Stimulated activated CD4-positive, alpha-beta T cell treated with anti-CD3 and anti-CD28 coated beads, TNF-alpha, amount 100 ng/mL, for 48 hours (primary cell): ENCODE results near the gene ATG14.
"Not testable (repeated sequence)": the region's sequence is repeated elsewhere in the genome, so short reads cannot be mapped to it uniquely, and the experiment has no call there.

Experiments
- DNase-seq, 3 donors: peaks; one replicate each; pipeline ENCODE4 v3.0.0-alpha.2; 2020; ENCODE audit warnings: low read depth in 3 of 3

ATG14 gene

DNA sequence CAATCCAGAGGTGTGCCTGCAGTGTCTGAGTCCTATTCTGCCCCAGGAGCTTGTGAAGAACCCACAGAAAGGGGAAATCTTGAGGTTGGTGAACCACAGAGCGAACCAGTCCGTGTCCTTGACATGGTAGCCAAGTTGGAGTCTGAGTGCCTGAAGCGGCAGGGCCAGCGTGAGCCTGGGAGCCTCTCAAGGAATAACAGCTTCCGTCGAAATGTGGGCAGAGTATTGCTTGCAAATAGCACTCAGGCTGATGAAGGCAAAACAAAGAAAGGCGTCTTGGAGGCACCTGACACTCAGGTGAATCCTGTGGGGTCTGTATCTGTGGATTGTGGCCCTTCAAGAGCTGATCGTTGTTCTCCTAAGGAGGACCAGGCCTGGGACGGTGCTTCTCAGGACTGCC, 60.5 kb downstream of the ATG14 start:
- DNase-seq = no peak

DNA sequence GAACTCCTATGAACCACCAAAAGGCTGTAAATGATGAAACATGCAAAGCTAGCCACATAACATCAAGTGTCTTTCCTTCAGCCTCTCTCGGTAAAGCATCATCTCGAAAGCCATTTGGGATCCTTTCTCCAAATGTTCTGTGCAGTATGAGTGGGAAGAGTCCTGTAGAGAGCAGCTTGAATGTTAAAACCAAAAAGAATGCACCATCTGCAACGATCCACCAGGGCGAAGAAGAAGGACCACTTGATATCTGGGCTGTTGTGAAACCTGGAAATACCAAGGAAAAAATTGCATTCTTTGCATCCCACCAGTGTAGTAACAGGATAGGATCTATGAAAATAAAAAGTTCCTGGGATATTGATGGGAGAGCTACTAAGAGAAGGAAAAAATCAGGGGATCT, 61.2 kb downstream of the ATG14 start:
- DNase-seq = no peak

DNA sequence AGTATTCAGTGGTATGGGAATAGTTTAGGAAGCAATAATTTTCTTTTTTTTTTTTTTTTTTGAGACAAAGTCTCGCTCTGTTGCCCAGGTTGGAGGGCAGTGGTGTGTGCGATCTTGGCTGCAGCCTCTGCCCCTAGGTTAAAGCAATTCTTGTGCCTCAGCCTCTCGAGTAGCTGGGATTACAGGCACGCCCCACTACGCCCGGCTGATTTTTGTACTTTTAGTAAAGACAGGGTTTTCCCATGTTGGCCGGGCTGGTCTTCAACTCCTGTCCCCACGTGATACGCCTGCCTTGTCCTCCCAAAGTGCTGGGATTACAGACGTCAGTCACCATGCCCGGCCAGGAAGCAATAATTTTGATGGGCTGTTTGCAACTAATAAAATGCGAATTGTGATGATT, 62.1 kb downstream of the ATG14 start:
- no peak for DNase-seq

DNA sequence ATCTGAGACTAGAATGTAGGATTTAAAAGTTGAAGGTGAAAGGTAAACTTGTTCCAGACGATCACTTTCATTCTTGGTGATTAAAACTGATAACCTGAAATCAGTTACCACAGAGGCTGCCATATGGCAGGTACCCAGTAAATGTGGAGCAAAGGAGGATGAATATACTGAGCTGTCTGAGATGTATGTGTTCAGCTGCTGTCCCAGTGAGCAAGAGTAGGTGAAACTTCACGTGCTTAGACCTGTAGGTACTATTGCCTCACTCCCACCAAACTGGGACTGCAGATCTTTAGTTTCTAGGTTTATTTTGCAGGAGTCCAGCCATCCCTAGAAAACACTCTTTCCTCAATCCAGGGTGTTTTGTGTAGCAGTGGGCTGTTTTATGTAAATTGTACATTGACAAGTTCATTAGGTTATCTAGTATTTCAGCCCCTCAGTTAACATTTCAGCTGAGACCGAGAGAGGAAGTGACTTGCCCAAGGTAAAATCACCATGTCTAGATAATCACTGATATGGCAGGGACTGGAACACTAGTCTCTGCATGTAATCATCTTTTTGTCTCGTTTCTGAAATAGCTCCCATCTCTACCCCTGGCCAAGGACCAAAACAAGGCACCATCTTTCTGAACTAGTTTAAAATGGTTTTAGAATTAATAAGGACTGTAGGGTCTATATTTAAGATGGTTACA, 62.7 kb downstream of the ATG14 start:
- no peak for DNase-seq

DNA sequence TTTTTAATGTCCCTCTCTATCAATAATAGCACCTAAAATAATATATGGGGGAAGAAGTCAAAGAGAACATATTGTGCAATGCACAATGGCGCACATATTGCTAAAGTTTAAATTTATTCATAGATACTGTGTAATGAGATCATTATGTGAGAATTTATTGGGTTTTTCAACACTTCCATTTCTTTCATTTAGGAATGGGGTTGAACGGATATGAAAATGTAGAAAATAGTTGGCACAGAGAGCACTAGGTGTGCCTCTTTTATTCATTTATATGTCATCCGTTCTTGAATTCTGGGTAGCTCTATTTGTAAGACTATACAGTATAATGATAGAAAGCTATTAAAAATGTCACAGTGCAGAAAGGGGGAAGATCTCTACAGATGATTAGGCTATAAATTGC, 63.9 kb downstream of the ATG14 start:
- DNase-seq = no peak

DNA sequence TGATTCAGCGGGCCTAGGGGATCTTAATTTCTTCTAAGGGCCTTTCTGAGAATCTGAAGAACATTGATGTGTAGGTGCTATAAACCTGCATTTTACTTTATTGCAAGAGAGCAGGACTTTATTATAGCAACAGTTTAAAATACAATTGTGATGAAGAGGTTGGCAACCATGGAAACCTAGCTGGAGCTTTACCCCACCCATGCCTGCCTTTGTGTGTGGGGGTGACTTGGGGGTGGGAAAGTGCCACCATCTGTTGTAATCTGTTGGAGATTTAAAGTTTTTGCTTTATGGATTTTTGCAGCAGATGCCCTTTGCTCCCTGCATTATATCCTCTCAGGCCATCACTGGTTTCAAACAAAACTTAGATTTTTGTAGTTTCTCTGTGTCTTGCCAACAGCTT, 64.6 kb downstream of the ATG14 start:
- no peak for DNase-seq

DNA sequence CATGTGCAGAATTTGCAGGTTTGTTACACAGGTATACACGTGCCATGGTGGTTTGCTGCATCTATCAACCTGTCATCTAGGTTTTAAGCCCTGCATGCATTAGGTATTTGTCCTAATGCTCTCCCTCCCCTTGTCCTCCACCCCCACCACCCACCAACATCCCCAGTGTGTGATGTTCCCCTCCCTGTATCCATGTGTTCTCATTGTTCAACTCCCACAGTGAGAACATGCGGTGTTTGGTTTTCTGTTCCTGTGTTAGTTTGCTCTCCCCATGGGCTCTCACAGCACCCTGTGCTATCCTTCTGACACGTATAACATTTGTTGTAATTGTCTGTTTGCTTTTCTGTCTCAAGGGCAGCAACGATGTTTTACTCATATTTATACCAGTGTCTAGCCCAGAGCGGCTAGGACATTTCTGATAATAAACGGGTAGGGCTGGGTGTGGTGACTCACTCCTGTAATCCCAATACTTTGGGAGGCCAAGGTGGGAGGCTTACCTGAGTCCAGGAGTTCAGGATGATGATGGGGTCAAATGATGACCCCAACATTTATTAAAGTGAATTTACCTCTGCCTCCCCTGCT, 67.0 kb downstream of the ATG14 start:
- DNase-seq = not testable (repeated sequence)

DNA sequence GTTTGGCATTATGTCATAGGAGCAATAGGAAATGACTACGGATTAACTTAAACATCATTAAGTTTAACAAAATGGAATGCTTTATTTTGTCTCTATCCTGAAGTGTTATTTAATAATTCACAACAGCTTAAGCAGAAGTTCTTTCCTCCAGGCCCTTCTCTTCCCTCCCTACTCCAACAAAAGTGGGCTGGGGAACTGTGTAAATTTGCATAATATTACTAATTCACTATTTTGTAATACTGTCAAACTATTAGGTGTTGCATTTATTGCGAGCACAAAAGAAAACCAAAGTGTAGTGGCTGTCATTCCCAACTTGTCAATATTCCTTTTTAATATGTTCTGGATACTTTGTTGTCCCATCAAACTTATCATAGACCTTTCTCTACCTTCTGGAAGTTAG, 69.8 kb downstream of the ATG14 start:
- DNase-seq = no peak

DNA sequence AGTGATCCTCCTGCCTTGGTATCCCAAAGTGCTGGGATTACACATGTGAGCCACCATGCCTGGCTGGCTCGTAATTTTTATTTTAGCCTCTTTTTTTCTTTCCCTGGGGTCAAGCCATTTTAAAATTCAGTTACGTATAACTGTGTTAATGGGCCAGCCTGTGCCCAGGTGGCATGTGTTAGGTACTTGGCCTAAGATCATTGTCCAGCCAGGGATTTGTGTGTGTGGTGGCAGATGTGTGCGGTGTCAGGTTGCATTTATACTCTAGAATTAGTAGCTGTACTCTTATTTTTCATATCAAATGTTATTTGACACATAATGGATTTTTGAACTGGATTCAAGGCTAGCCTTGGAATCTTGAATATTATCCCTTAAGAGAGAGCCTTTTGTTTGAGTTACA, 71.1 kb downstream of the ATG14 start:
- DNase-seq = no peak

DNA sequence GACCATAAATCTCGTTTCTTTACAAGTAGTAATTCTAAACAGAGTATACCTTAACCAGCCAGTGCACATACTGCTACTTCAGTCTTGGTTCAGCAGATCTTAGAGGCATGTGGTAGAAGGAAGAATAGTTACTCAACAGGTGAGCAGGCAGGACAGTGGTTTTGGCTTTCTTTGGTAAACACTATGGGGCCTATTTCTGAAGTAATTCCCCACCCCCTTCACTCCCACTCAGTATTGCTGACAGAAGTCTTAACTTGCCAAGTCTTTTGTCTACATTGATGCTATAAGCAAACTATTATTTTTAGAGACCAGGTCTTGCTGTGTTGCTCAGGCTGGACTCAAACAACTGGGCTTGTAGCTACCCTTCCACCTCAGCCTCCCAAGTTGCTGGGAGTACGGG, 71.9 kb downstream of the ATG14 start:
- no peak for DNase-seq

DNA sequence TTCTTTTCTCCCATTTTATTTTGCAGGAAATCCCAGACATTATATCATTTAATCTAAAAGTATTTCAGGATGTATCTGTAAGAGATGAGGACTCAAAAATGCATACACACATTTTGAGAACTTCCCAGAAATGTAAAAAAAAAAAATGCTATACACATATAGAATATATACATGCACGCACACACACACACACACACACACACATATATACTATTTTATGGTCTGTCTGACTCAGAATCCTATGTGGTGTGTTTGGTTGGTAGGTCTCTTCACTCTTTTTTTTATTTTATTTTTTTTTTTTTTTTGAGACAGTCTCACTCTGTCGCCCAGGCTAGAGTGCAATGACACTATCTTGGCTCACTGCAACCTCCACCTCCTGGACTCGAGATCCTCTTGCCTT, 74.9 kb downstream of the ATG14 start:
- no peak for DNase-seq

DNA sequence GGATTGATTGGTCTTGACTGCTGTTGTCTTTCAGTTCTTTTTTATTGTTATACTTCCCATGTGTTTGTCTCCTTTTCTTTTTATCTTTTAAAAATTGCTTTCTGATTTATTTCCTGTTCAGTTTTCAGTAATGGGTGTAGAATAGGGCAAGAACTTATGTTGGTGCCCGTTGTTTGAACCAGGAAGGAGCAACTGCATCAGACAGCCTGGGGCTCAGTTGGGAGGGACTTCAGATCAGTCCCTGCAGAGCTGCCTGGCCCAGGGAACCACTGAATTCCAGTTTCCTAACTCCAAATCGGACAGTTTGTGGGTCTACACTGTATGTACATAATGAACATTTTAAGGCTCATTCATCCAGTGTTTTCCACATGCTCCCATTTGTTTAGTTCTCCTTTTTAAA, 75.5 kb downstream of the ATG14 start:
- no peak for DNase-seq

DNA sequence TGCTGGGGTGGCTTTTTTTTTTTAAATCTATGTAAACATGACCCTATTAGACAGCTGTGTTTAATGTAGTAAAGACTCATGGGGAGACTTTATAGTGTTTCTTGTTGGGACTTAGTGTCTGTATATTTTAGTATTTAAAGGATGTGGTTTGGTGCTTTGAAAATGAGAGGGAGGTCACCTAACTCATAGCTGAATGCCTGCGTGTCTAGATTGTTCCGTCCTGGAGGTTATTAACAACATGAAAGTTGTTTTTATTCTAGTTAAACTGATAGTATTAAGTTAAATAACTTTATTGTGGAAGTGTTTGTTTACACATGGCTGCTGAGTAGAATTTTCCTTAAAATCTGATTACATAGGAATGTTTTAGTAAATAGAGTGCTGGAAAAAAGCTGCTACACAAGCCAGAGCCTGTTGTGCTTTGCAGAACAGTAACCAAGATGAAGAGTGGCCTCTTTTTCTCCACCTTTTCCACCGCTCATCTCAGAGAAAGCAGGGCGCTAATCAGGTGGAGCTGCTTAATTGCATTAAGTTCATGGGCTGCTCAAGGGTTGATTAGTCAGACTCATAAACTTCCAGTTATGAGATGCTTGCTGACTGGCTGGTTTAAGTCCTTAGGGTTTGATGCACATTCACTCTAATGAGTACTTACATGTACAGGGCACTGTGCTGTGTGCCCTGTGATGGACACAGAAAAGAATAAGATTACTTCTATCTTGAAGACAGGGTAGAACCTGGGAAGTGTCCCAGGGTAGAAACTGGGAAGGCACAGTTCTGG, 77.7 kb downstream of the ATG14 start:
- DNase-seq = no peak

DNA sequence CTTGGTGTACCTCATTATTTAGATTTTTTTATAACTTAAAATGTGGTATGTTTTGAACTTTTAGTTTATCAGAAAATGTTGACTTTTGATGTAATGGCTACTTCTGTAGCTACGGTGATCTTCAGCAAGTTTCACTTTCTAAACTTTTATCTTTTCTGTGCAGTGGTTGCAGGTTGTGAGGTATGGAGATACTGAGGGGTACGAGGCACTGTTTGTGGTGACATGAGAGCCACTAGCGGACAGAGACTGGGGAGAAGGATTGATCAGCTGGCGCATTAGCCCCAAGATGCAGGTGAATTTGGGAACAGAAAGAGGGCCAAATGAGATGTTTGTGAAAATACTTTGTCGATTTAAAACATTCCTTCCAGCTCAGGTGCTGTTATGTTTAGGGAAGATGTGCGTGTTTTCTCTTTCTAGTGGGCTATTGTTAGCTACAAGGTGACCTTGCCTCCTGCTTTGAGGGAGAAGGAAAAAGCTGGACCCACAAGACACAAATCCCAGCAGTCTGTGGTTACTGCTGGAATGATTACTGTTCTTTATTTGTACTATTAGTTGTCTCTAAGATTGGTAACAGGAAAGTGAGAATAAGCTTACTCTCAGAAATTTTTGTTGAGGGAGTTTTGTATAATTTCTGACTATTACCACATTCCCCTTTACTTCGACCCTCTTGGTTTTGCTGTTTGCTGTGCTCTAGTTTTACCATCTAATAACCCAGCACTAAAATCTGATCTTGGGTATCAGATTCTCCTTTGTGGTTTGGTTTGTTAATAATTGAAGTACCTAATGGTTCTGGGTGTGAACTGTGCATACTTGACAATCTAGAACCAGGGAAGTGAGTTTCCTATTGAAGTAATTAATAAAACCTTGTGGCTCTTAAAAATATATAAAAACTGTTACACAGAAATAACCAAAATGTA, 78.7 kb downstream of the ATG14 start:
- no peak for DNase-seq

DNA sequence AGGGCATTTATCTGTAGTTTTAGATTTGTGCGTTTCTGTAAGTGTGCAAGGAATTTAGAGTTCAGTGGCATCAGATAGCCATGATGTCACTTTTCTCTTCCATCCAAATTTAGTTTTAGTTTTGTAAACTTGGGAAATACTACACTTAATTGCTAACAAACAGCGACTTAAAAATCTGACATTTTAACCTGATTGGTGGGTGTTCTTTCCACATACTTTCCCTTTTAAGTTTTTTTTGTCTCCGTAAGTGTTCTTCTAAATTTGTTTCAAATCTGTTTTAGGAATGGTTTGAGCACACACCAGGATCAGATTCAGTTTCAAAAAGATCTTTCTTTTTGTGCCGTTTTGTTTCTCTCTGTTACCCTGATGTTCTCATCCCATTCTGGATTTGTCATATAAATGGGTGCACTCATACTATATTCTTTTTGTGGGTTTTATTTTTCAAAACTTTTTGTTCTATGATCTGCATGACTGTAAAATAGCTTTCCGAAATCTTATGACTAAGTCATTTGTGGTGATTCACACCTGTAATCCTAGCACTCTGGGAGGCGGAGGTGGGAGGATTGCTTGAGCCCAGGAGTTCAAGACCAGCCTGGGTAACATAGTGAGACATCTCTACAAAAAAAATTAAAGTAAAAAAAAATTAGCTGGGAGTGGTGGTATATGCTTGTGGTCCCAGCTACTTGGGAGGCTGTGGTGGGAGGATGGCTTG, 81.5 kb downstream of the ATG14 start:
- DNase-seq = peak in 1 of 3 donors; percentile 44

DNA sequence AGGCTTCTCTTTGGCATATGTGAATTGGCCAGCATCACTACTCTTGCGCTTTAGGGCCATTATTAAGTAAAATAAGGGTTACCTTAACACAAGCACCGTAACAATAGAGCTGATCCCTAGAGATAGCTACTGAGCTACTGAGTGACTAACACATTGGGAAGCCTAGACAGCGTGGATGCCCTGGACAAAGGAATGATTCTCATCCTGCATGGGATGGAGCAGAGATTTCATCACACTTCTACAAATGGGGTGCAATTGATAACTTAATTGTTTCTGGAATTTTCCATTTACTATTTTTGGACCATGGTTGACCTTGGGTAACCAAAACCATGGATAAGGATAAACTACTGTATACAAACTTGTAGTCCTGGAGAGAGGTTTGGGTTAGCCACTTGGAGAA, 83.3 kb downstream of the ATG14 start:
- no peak for DNase-seq

DNA sequence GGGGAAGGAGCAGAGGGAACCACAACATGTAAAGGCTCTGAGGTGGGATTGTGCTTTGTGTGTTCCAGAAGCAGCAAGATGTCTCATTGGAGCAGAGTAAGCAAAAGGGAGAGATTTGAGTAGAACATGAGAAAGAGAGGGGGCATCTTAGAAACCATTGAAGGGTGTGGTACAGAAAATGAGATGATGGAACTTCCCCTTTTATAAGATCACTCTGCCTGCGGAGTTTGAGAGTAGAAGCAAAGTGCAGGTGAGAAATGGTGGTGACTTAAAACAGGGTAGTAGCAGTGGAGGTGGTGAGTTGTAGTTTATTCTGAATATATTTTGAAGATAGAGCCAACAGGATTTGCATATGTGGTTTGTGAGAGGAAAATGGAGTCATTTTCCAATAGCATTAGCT, 84.5 kb downstream of the ATG14 start:
- DNase-seq = no peak

DNA sequence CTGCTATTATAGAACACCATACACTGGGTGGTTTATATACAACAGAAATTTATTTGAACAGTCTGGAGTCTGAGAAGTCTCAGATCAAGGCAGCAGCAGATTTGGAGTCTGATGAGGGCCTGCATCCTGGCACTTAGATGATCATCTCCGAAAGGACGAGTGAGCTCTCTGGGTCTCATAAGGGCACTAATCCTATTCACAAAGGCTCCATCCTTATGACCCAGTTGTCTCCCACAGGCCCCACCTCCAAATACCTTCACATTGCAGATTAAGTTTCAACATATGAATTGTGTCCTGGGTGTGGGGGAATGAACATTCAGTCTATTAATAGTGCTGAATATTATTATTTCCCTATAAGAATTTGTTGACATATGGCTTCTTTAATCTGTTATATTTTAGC, 86.8 kb downstream of the ATG14 start:
- DNase-seq = no peak

DNA sequence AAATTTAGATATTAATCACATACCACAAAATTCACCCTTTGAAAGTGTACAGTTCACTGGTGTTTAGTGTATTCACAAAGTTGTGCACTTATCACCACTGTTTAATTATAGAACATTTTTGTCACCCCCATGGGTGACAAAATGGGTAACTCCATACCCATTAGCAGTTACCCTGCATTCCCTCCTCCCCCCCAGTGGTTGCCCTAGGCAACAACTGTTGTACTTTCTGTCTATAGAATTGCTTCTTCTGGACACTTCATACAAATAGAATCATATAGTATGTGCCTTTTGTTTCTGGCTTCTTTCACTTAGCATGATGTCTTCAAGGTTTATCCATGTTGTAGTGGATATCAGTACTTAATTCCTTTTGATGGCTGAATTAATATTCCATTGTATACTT, 87.7 kb downstream of the ATG14 start:
- no peak for DNase-seq

DNA sequence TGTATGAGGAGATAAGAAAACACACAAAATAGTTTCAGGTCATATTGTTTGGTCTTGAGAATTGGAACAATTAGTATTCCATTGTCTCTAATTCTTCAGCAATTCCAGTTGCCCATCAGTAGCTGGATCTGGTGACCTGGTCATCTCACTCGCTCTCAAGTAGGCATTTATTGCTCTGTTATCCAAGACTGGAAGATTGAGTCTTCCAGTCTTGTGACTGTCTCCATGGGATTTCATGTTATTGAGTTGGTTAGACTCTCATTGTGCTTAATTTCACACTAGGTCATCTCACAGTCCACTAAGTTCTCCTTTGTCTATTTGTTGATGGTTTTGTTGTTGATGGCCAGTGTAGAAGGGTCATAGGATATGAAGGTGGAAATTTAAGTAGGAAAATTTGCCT, 92.9 kb downstream of the ATG14 start:
- DNase-seq = no peak

DNA sequence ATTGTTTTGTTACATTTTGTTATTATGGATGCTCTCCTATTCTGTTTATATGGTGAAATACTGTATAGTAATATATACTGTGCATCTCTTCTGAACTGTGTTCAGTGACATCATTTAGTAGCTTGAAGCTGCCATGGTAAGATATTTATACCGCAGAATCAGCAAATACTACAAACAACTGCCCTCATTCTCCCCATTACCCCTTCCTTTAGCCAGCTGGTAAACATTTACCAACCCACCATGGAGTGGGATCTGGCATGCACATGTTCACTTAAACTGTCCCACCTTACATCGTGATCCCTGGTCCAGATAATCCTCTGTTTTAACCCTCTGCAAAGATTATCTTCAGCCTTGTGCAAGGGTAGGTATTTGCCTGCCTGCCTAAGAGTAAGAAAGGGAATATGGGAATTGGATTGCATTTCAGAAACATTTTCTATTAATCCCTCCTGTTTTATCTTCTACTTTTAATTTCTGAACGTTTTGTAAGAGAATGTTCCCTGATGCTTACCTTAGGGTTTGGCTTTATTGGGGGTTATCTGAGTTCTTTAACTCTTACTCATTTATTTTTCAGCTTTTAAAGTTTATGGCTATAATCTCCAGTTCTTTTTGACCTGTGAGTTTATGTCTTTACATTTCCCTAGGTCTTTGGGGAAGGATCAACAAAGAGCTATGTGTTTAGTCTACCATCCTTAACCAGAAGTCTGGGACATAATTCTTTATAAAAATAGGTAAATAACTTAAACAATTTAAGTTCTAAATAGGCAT, 93.9 kb downstream of the ATG14 start:
- no peak for DNase-seq
